GM18951 (cell line): Measurements from ENCODE around the gene ADORA1.

Source experiments
- POLR2A ChIP-seq: IDR thresholded peaks from 4 replicates; pipeline ENCODE4 v1.6.1; 2011; ENCODE audit warnings: mild to moderate bottlenecking; ENCODE audit not compliant: insufficient read length, insufficient read depth; ENCODE audit errors: extremely low read depth
- in situ Hi-C: fragments of 300-500 bp; cut with MboI; formaldehyde crosslinking; loops from one replicate; pipeline ENCODE4 v1.12.0; 2022; ENCODE audit warnings: low sequenced_read_pairs, mixed read lengths, inconsistent platforms; ENCODE audit not compliant: unreplicated experiment

Gene ADORA1

GRCh38 chr1:203146042-203146369 lies 18.5 kb downstream of the ADORA1 start:
- no peak for TF ChIP-seq POLR2A
- in situ Hi-C loops, result no loop called here

- no peak for TF ChIP-seq POLR2A
- in situ Hi-C loops, result no loop called here
Observed at GRCh38 chr1:203146537-203146936, 19.0 kb downstream of the ADORA1 start.

- in situ Hi-C loops, result no loop called here
- no peak for TF ChIP-seq POLR2A
Observed at GRCh38 chr1:203147376-203147775, 19.9 kb downstream of the ADORA1 start.

- TF ChIP-seq POLR2A, result no peak
- in situ Hi-C loops, result no loop called here
Observed at GRCh38 chr1:203148127-203148526, 20.6 kb downstream of the ADORA1 start.

- in situ Hi-C loops, result no loop called here
Observed at GRCh38 chr1:203148579-203148978, 21.1 kb downstream of the ADORA1 start.

GRCh38 chr1:203149188-203149840 lies 21.8 kb downstream of the ADORA1 start:
- in situ Hi-C loops, result no loop called here
- TF ChIP-seq POLR2A, result no peak

More at GRCh38 chr1:203148579-203148978, 21.1 kb downstream of the ADORA1 start:
- no peak for TF ChIP-seq POLR2A

GRCh38 chr1:203150511-203151297 lies 23.2 kb downstream of the ADORA1 start:
- in situ Hi-C loops, result no loop called here

GRCh38 chr1:203151362-203152157 lies 24.0 kb downstream of the ADORA1 start:
- in situ Hi-C loops, result no loop called here
- TF ChIP-seq POLR2A, result no peak

More at GRCh38 chr1:203150511-203151297, 23.2 kb downstream of the ADORA1 start:
- no peak for TF ChIP-seq POLR2A

- TF ChIP-seq POLR2A, result no peak
- in situ Hi-C loops, result no loop called here
Observed at GRCh38 chr1:203152158-203153034, 24.9 kb downstream of the ADORA1 start.

GRCh38 chr1:203153051-203153988 lies 25.8 kb downstream of the ADORA1 start:
- in situ Hi-C loops, result no loop called here
- TF ChIP-seq POLR2A, result no peak

GRCh38 chr1:203153989-203154821 lies 26.7 kb downstream of the ADORA1 start:
- in situ Hi-C loops, result no loop called here
- no peak for TF ChIP-seq POLR2A
